Natural killer cell (primary cell): ENCODE data around the gene PDIA6. TPM values are rescaled to one million over a fixed set of nuclear protein-coding genes. Genes with fewer than 3 reads are reported as not detected.
"Not testable (repeated sequence)": the region's sequence is repeated elsewhere in the genome, so short reads cannot be mapped to it uniquely, and the experiment has no call there.

Experiments
- ATAC-seq, 3 donors: fragments of 150-1000 bp in 2 of 3; fragments of 200-7000 bp in 1 of 3; cut with Tn5 transposase; 1 replicate in 1 of 3; 2 replicates in 2 of 3; pipeline ENCODE4 v1.10.0; 2021; ENCODE audit warnings: mild to moderate bottlenecking in 2 of 3, moderate library complexity in 2 of 3
- DNase-seq, 2 donors: peaks; one replicate each; pipeline versions ENCODE4 v3.0.0 to v3.0.0-alpha.2; 2013 to 2021; ENCODE audit warnings: mixed read lengths in 1 of 2
- H3K27ac ChIP-seq: one replicate; pipeline ENCODE4 v1.5.1; 2013; ENCODE audit warnings: mild to moderate bottlenecking, low read length
- H3K27me3 ChIP-seq: one replicate; pipeline ENCODE4 v1.6.1; 2013; ENCODE audit warnings: low read length; ENCODE audit not compliant: control insufficient read depth, insufficient read depth
- H3K36me3 ChIP-seq: one replicate; pipeline ENCODE4 v1.6.1; 2013; ENCODE audit warnings: low read length; ENCODE audit not compliant: control insufficient read depth, insufficient read depth
- H3K4me1 ChIP-seq: one replicate; pipeline ENCODE4 v1.6.1; 2013; ENCODE audit warnings: low read length; ENCODE audit not compliant: control insufficient read depth, insufficient read depth
- H3K4me3 ChIP-seq: one replicate; pipeline ENCODE4 v1.5.1; 2013; ENCODE audit warnings: low read length
- H3K9me3 ChIP-seq: one replicate; pipeline ENCODE4 v1.6.1; 2013; ENCODE audit warnings: low read length; ENCODE audit not compliant: control insufficient read depth, insufficient read depth
- H3K27ac Mint-ChIP-seq, 2 donors: one replicate each; pipeline ENCODE4 v1.8.0; 2022; ENCODE audit warnings: mild to moderate bottlenecking in 2 of 2, mixed read lengths in 2 of 2, moderate library complexity in 1 of 2
- H3K27me3 Mint-ChIP-seq, 2 donors: one replicate each; pipeline ENCODE4 v1.8.0; 2022; ENCODE audit warnings: low read depth in 2 of 2, mixed read lengths in 2 of 2
- H3K36me3 Mint-ChIP-seq: one replicate; pipeline ENCODE4 v1.8.0; 2022; ENCODE audit warnings: mixed read lengths
- H3K4me1 Mint-ChIP-seq, 2 donors: one replicate each; pipeline ENCODE4 v1.8.0; 2022; ENCODE audit warnings: mixed read lengths in 2 of 2
- H3K4me3 Mint-ChIP-seq: one replicate; pipeline ENCODE4 v1.8.0; 2022; ENCODE audit warnings: mild to moderate bottlenecking, moderate library complexity, mixed read lengths
- H3K9me3 Mint-ChIP-seq, 2 donors: one replicate each; pipeline ENCODE4 v1.8.0; 2022; ENCODE audit warnings: mixed read lengths in 2 of 2
- CTCF ChIP-seq: fragments of 200-600 bp; IDR thresholded peaks from one replicate; pipeline ENCODE4 v1.8.0; 2022; ENCODE audit warnings: antibody characterized with exemption
- WGBS: methylation state at CpG from one replicate; pipeline ENCODE4 v1.1.7; 2013; ENCODE audit warnings: missing lambda C conversion rate; ENCODE audit not compliant: insufficient coverage; 5-methylcytosine and 5-hydroxymethylcytosine counted together
- intact Hi-C: fragments of 100-400 bp; cut with micrococcal nuclease; formaldehyde crosslinking; loops from one replicate; pipeline ENCODE4 v1.14.2; 2022
- total RNA-seq, 4 donors: library from RNA; stranded (reverse); fragments of 120-200 nt in 1 of 4; gene quantifications; one replicate each; pipeline versions ENCODE4 v1.2.3 to v1.2.4, GENCODE V29; 2013 to 2022

PDIA6 gene
- total RNA-seq, 3 donors from 2014 or later (not counting 1 experiment from before 2014, with no cell fraction given), result 57.4 to 81.2 (median 58.7) TPM

GRCh38 chr2:10784719-10785118 is 27.9 kb downstream of the PDIA6 start:
- Histone ChIP-seq H3K27ac (no peak overlapping the region), H3K27me3 (no peaks in the 10 kb centered on the region), H3K4me3 (no peak overlapping the region), H3K4me1 (no peaks in the 10 kb centered on the region), H3K9me3 (no peaks in the 10 kb centered on the region), H3K36me3 (peaks cover 82% of the 10 kb centered on the region)
- no peak for TF ChIP-seq CTCF
- DNase-seq, result no peak
- peaks cover 0 to 4% of the 10 kb centered on the region in 2 donors for H3K4me1 Mint-ChIP-seq
- H3K9me3 Mint-ChIP-seq, result no peaks in the 10 kb centered on the region
- 97% methylated on average over 9 of the region's 9 CpGs for WGBS
- intact Hi-C loops, result no loop called here
- H3K36me3 Mint-ChIP-seq, result peaks cover 14% of the 10 kb centered on the region
- H3K4me3 Mint-ChIP-seq, result no peak overlapping the region
- ATAC-seq, result no peak
- no peak overlapping the region for H3K27ac Mint-ChIP-seq
- H3K27me3 Mint-ChIP-seq, result no peaks in the 10 kb centered on the region

GRCh38 chr2:10783421-10783820 is 29.2 kb downstream of the PDIA6 start:
- 98% methylated on average over 4 of the region's 4 CpGs for WGBS
- DNase-seq, result no peak
- Mint-ChIP-seq H3K27ac (peak overlapping the region in 1 of 2 donors; percentile 50), H3K36me3 (peaks cover 14% of the 10 kb centered on the region), H3K4me3 (no peak overlapping the region), H3K27me3 (no peaks in the 10 kb centered on the region), H3K4me1 (peaks cover 0 to 4% of the 10 kb centered on the region in 2 donors), H3K9me3 (no peaks in the 10 kb centered on the region)
- no peak overlapping the region for H3K27ac ChIP-seq
- no peak overlapping the region for H3K4me3 ChIP-seq
- H3K4me1 ChIP-seq, result no peaks in the 10 kb centered on the region
- no peaks in the 10 kb centered on the region for H3K9me3 ChIP-seq
- H3K36me3 ChIP-seq, result peaks cover 71% of the 10 kb centered on the region
- intact Hi-C loops, result no loop called here
- no peak for ATAC-seq
- no peak for TF ChIP-seq CTCF
- no peaks in the 10 kb centered on the region for H3K27me3 ChIP-seq

- Histone ChIP-seq H3K9me3 (no peaks in the 10 kb centered on the region), H3K27me3 (no peaks in the 10 kb centered on the region), H3K27ac (no peak overlapping the region), H3K36me3 (peaks cover 65% of the 10 kb centered on the region), H3K4me3 (no peak overlapping the region), H3K4me1 (no peaks in the 10 kb centered on the region)
- no peak for DNase-seq
- TF ChIP-seq CTCF, result no peak
- 94% methylated on average over 8 of the region's 8 CpGs for WGBS
- Mint-ChIP-seq H3K4me1 (peaks cover 0 to 4% of the 10 kb centered on the region in 2 donors), H3K9me3 (no peaks in the 10 kb centered on the region), H3K27me3 (no peaks in the 10 kb centered on the region), H3K4me3 (no peak overlapping the region), H3K27ac (no peak overlapping the region), H3K36me3 (peaks cover 6% of the 10 kb centered on the region)
- intact Hi-C loops, result no loop called here
- no peak for ATAC-seq
These were observed 30.8 kb downstream of the PDIA6 start for GRCh38 chr2:10781746-10782145.

GRCh38 chr2:10780821-10781220 is 31.8 kb downstream of the PDIA6 start:
- H3K9me3 ChIP-seq, ATAC-seq, H3K27me3 ChIP-seq, H3K4me3 ChIP-seq, H3K4me1 ChIP-seq, H3K27ac Mint-ChIP-seq, H3K36me3 Mint-ChIP-seq, H3K27me3 Mint-ChIP-seq, H3K27ac ChIP-seq, H3K4me3 Mint-ChIP-seq, intact Hi-C loops, H3K4me1 Mint-ChIP-seq, H3K9me3 Mint-ChIP-seq: not testable (repeated sequence)
- DNase-seq, result peak in 1 of 2 donors; percentile 2
- H3K36me3 ChIP-seq, result peaks cover 57% of the 10 kb centered on the region
- 98% methylated on average over 10 of the region's 11 CpGs for WGBS
